IPS-18a (cell line): ENCODE measurements around the gene FGFRL1.

Experiments used
- H3K27ac ChIP-seq: one replicate; pipeline ENCODE4 v1.5.1; 2013; ENCODE audit warnings: low read length
- H3K27me3 ChIP-seq: one replicate; pipeline ENCODE4 v1.6.1; 2013; ENCODE audit warnings: mild to moderate bottlenecking, low read length; ENCODE audit not compliant: control insufficient read depth, insufficient read depth
- H3K36me3 ChIP-seq: one replicate; pipeline ENCODE4 v1.6.1; 2013; ENCODE audit warnings: low read depth, low read length; ENCODE audit not compliant: control insufficient read depth
- H3K4me1 ChIP-seq: one replicate; pipeline ENCODE4 v1.6.1; 2013; ENCODE audit warnings: low read depth, low read length; ENCODE audit not compliant: control insufficient read depth
- H3K4me3 ChIP-seq: one replicate; pipeline ENCODE4 v1.5.1; 2013; ENCODE audit warnings: low read length
- H3K9ac ChIP-seq: one replicate; pipeline ENCODE4 v1.6.1; 2013; ENCODE audit warnings: mild to moderate bottlenecking, low read length, moderate library complexity
- H3K9me3 ChIP-seq: one replicate; pipeline ENCODE4 v1.6.1; 2013; ENCODE audit warnings: low read depth, low read length; ENCODE audit not compliant: control insufficient read depth

The FGFRL1 gene

DNA sequence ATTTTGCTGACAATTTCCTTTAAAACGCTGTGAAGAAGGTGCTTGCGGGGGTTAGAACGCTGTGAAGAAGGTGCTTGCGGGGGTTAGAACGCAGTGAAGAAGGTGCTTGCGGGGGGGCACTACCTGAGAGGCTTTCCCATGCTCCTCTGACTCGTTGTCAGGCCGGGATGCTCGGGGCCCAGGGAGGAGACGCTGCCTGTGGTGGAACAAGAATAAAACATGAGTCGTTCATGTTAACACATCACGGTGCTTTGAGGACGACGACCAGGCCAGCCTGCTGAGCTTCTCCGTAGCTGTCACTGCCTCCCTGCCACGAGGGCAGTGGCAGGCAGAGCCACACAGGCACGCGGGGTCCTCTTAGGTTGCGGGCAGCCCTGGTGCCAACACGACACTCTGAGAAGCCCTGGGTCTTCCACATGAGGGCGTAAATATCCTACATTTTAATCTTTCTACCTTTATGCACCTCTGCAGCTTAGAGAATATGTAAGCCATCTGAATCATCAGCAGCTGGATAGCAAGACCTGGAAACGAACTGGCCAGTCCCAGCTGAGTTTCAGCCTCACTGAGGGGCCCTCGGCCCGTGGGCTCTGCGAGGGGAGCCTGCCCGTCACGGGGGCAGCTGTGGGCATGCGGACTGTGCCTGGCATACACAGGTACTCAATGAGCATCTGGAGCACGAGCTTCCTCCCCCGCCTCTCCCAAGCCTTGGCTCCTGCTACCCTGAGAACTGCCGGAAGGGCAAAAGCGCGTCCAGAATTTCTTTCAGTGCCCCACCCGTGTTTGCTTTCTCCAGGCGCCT lies 47.0 kb downstream of the FGFRL1 start:
- no peaks in the 10 kb centered on the region for H3K9me3 ChIP-seq
- peaks cover 27% of the 10 kb centered on the region for H3K27me3 ChIP-seq
- no peak overlapping the region for H3K9ac ChIP-seq
- H3K4me3 ChIP-seq = no peak overlapping the region
- H3K36me3 ChIP-seq = no peaks in the 10 kb centered on the region
- H3K27ac ChIP-seq = no peak overlapping the region
- peaks cover 3% of the 10 kb centered on the region for H3K4me1 ChIP-seq

- Histone ChIP-seq H3K9ac (no peak overlapping the region), H3K27ac (no peak overlapping the region), H3K4me3 (no peak overlapping the region), H3K27me3 (peaks cover 19% of the 10 kb centered on the region), H3K4me1 (peaks cover 3% of the 10 kb centered on the region), H3K36me3 (no peaks in the 10 kb centered on the region), H3K9me3 (no peaks in the 10 kb centered on the region)
Observed at GRCh38 chr4:1058997-1059665, 47.7 kb downstream of the FGFRL1 start.

- no peak overlapping the region for H3K9ac ChIP-seq
- no peaks in the 10 kb centered on the region for H3K36me3 ChIP-seq
- H3K9me3 ChIP-seq = no peaks in the 10 kb centered on the region
- H3K4me3 ChIP-seq = no peak overlapping the region
- peaks cover 11% of the 10 kb centered on the region for H3K27me3 ChIP-seq
- peaks cover 3% of the 10 kb centered on the region for H3K4me1 ChIP-seq
- H3K27ac ChIP-seq = no peak overlapping the region
Observed at GRCh38 chr4:1060121-1060520, 48.7 kb downstream of the FGFRL1 start.

- Histone ChIP-seq H3K27me3 (peaks cover 6% of the 10 kb centered on the region), H3K36me3 (no peaks in the 10 kb centered on the region), H3K27ac (no peak overlapping the region), H3K4me1 (peaks cover under 1% of the 10 kb centered on the region), H3K4me3 (no peak overlapping the region), H3K9ac (no peak overlapping the region), H3K9me3 (no peaks in the 10 kb centered on the region)
Observed at GRCh38 chr4:1060621-1061020, 49.2 kb downstream of the FGFRL1 start.

GRCh38 chr4:1061056-1061700 lies 49.8 kb downstream of the FGFRL1 start:
- no peaks in the 10 kb centered on the region for H3K36me3 ChIP-seq
- no peaks in the 10 kb centered on the region for H3K4me1 ChIP-seq
- peaks cover under 1% of the 10 kb centered on the region for H3K27me3 ChIP-seq
- H3K27ac ChIP-seq = no peak overlapping the region
- no peak overlapping the region for H3K9ac ChIP-seq
- H3K4me3 ChIP-seq = no peak overlapping the region
- H3K9me3 ChIP-seq = no peaks in the 10 kb centered on the region

- no peaks in the 10 kb centered on the region for H3K9me3 ChIP-seq
- no peaks in the 10 kb centered on the region for H3K36me3 ChIP-seq
- no peak overlapping the region for H3K4me3 ChIP-seq
- no peak overlapping the region for H3K9ac ChIP-seq
- no peaks in the 10 kb centered on the region for H3K4me1 ChIP-seq
- no peak overlapping the region for H3K27ac ChIP-seq
- no peaks in the 10 kb centered on the region for H3K27me3 ChIP-seq
Observed at GRCh38 chr4:1061760-1062159, 50.3 kb downstream of the FGFRL1 start.

GRCh38 chr4:1062419-1062818 lies 51.0 kb downstream of the FGFRL1 start:
- no peaks in the 10 kb centered on the region for H3K27me3 ChIP-seq

GRCh38 chr4:1065732-1066131 lies 54.3 kb downstream of the FGFRL1 start:
- no peaks in the 10 kb centered on the region for H3K9me3 ChIP-seq
- H3K4me1 ChIP-seq = no peaks in the 10 kb centered on the region
- no peak overlapping the region for H3K27ac ChIP-seq
- no peaks in the 10 kb centered on the region for H3K36me3 ChIP-seq
- H3K27me3 ChIP-seq = no peaks in the 10 kb centered on the region
- no peak overlapping the region for H3K9ac ChIP-seq
- no peak overlapping the region for H3K4me3 ChIP-seq

More at GRCh38 chr4:1062419-1062818, 51.0 kb downstream of the FGFRL1 start:
- Histone ChIP-seq H3K9me3 (no peaks in the 10 kb centered on the region), H3K9ac (no peak overlapping the region), H3K36me3 (no peaks in the 10 kb centered on the region), H3K4me1 (no peaks in the 10 kb centered on the region), H3K27ac (no peak overlapping the region), H3K4me3 (no peak overlapping the region)

- H3K4me3 ChIP-seq = no peak overlapping the region
- H3K9me3 ChIP-seq = peaks cover 6% of the 10 kb centered on the region
- H3K36me3 ChIP-seq = no peaks in the 10 kb centered on the region
- H3K4me1 ChIP-seq = no peaks in the 10 kb centered on the region
- H3K9ac ChIP-seq = no peak overlapping the region
- H3K27ac ChIP-seq = no peak overlapping the region
- H3K27me3 ChIP-seq = no peaks in the 10 kb centered on the region
Observed at GRCh38 chr4:1069394-1069793, 58.0 kb downstream of the FGFRL1 start.

GRCh38 chr4:1072830-1073446 lies 61.5 kb downstream of the FGFRL1 start:
- Histone ChIP-seq H3K36me3 (no peaks in the 10 kb centered on the region), H3K27ac (no peak overlapping the region), H3K27me3 (no peaks in the 10 kb centered on the region)

DNA sequence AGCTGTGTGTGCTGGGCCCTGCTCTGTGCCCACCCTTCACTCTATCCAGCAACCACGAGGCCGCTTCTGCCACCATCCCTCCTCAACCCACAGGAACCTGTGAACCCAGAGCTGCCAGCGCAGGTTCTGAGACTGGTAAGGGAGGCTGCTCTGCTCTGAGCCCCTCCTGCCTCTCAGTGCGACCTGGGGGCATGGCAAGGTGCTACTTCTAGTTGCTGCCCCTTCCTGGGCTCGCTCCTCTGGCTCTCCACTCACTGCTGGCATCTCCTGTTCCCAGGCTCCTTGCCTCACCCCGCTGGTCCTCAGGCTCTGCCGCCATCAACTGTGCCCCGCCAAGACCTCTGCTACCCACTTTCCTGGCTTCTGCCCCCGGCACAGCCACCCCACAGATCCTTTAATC lies 62.7 kb downstream of the FGFRL1 start:
- Histone ChIP-seq H3K9ac (no peak overlapping the region), H3K4me3 (no peak overlapping the region), H3K36me3 (no peaks in the 10 kb centered on the region), H3K4me1 (no peaks in the 10 kb centered on the region), H3K27me3 (no peaks in the 10 kb centered on the region), H3K9me3 (peaks cover 6% of the 10 kb centered on the region), H3K27ac (no peak overlapping the region)

More at GRCh38 chr4:1072830-1073446, 61.5 kb downstream of the FGFRL1 start:
- peaks cover 6% of the 10 kb centered on the region for H3K9me3 ChIP-seq
- no peaks in the 10 kb centered on the region for H3K4me1 ChIP-seq
- no peak overlapping the region for H3K4me3 ChIP-seq
- H3K9ac ChIP-seq = no peak overlapping the region
